OCI-LY1 (cell line): ENCODE results near the gene CCM2.

ENCODE experiments used
- CTCF ChIP-seq: fragments of 200-600 bp; sonication (generic), shearing (Covaris generic); IDR thresholded peaks from 2 replicates; pipeline ENCODE4 v1.5.1; 2017; ENCODE audit warnings: mild to moderate bottlenecking, antibody characterized with exemption, low read length, moderate library complexity, mixed read lengths
- EZH2 ChIP-seq: fragments of 200-600 bp; sonication (generic), shearing (Covaris generic); IDR thresholded peaks from 2 replicates; pipeline ENCODE4 v1.8.0; 2017; ENCODE audit warnings: borderline replicate concordance, mixed run types, mild to moderate bottlenecking, antibody characterized with exemption, low read length, moderate library complexity, mixed read lengths

DNA sequence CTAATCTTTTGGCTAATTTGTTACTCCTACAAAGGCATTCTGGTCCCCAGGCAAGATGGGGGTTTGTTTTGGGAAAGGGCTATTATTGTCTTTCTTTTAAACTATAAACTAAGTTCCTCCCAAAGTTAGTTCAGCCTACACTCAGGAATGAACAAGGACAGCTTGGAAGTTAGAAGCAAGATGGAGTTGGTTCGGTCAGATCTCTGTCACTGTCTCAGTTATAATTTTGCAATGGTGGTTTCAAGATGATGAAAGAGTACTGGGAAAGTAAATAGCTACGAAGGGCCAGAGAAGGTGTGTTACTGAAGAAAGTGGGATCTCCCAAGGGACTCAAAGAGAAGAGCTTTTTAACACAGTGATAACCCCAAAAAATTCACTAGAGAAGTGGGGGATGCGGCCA lies 10.9 kb upstream of the CCM2 start:
- TF ChIP-seq CTCF = no peak
- TF ChIP-seq EZH2 = no peak
